ENCODE data around the gene TRPM5. TPM values are rescaled to one million over a fixed set of nuclear protein-coding genes. Genes with fewer than 3 reads are reported as not detected.

The TRPM5 gene
- total RNA-seq, 4 donors from 2014 or later = not detected

GRCh38 chr11:2409126-2409525, 35.2 kb downstream of the TRPM5 start:
- TF ChIP-seq POLR2AphosphoS5 (IDR thresholded peaks at IDR 0.05) (no peak), POLR2A (IDR thresholded peaks at IDR 0.05; ENCODE audit: low read depth) (no peak), EP300 (IDR thresholded peaks at IDR 0.05) (no peak)
- TF ChIP-seq, protein P1, sequence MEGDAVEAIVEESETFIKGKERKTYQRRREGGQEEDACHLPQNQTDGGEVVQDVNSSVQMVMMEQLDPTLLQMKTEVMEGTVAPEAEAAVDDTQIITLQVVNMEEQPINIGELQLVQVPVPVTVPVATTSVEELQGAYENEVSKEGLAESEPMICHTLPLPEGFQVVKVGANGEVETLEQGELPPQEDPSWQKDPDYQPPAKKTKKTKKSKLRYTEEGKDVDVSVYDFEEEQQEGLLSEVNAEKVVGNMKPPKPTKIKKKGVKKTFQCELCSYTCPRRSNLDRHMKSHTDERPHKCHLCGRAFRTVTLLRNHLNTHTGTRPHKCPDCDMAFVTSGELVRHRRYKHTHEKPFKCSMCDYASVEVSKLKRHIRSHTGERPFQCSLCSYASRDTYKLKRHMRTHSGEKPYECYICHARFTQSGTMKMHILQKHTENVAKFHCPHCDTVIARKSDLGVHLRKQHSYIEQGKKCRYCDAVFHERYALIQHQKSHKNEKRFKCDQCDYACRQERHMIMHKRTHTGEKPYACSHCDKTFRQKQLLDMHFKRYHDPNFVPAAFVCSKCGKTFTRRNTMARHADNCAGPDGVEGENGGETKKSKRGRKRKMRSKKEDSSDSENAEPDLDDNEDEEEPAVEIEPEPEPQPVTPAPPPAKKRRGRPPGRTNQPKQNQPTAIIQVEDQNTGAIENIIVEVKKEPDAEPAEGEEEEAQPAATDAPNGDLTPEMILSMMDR (IDR thresholded peaks at IDR 0.05) = no peak
- intact Hi-C loops (cut with DNase I) = no loop called here
- no peak overlapping the region for H3K27ac ChIP-seq (replicated peaks in 1 of 4)
- peaks cover 0 to 6% (median 0%) of the 10 kb centered on the region in 4 donors for H3K27me3 ChIP-seq
- DNase-seq (ENCODE audit: extremely low spot score) = no peak
- no peaks in the 10 kb centered on the region for H3K4me1 ChIP-seq
- H3K36me3 ChIP-seq = peaks cover 0 to 5% (median 2%) of the 10 kb centered on the region in 4 donors
- no peaks in the 10 kb centered on the region for H3K9me3 ChIP-seq
- 86% methylated on average over 4 of the region's 16 CpGs for WGBS
- no peak overlapping the region for H3K4me3 ChIP-seq

DNA sequence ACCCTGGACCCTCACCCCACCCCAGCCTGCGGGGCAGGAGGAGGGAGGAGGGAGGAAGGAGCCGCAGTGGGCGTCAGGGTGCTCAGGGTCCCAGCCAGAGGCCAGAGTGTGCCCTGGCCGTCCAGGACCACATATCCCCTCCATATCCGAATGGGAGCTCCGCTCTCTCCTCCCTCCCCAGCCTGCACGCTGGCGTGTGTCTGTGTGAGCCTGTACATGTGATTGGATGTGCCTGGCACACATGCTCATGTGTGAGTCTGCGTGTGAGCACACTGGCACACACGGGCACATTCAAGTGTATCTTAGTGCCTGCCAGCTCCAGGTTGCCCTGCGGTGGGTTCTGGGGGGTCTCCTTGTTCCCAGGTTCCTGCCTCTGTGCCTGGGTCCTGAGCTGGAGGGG, 35.6 kb downstream of the TRPM5 start:
- Histone ChIP-seq H3K9me3 (no peaks in the 10 kb centered on the region), H3K27me3 (peaks cover 0 to 6% (median 0%) of the 10 kb centered on the region in 4 donors), H3K36me3 (peaks cover 2 to 9% (median 6%) of the 10 kb centered on the region in 4 donors), H3K27ac (replicated peaks in 1 of 4) (no peak overlapping the region), H3K4me1 (no peaks in the 10 kb centered on the region), H3K4me3 (no peak overlapping the region)
- TF ChIP-seq EP300 (IDR thresholded peaks at IDR 0.05) (no peak), POLR2AphosphoS5 (IDR thresholded peaks at IDR 0.05) (no peak), POLR2A (IDR thresholded peaks at IDR 0.05; ENCODE audit: low read depth) (no peak)
- TF ChIP-seq, protein P1 (IDR thresholded peaks at IDR 0.05) = no peak
- no peak for DNase-seq (ENCODE audit: extremely low spot score)
- WGBS = 89% methylated on average over 8 of the region's 11 CpGs
- intact Hi-C loops (cut with DNase I) = no loop called here

DNA sequence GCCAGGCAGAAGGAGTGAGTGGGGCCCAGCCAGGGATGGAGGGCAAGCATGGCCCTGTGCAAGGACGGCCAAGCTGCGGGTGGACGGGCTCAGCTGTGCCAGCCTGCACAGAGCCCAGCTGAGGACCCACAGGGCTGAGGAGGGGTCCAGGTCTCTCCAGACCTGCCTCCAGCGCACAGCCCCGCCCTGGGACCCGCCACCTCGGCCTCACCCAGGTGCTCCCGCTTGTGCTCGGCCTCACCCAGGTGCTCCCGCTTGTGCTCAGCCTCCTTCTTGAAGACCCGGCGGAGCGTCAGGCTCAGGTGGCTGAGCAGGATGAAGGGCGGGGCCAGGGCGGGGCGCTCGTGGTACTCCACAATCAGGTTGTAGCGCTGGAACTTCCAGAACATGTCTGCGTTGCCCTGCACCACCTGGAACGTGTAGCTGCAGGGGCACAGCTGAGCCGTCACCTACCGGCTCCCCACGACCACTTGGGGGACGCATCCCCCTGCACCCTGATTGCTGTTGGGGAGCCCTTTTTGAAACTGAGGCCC, 37.4 kb downstream of the TRPM5 start:
- Histone ChIP-seq H3K4me3 (no peak overlapping the region), H3K4me1 (peaks cover 5 to 9% (median 7%) of the 10 kb centered on the region in 4 donors), H3K9me3 (no peaks in the 10 kb centered on the region), H3K27ac (replicated peaks in 1 of 4) (no peak overlapping the region), H3K27me3 (peaks cover 0 to 6% (median 0%) of the 10 kb centered on the region in 4 donors), H3K36me3 (peaks cover 16 to 26% (median 23%) of the 10 kb centered on the region in 4 donors)
- intact Hi-C loops (cut with DNase I) = no loop called here
- TF ChIP-seq, protein P1 (IDR thresholded peaks at IDR 0.05) = no peak
- TF ChIP-seq POLR2A (IDR thresholded peaks at IDR 0.05; ENCODE audit: low read depth) (no peak), EP300 (IDR thresholded peaks at IDR 0.05) (no peak)
- DNase-seq (ENCODE audit: extremely low spot score) = no peak
- 100% methylated on average over 2 of the region's 24 CpGs for WGBS

- Histone ChIP-seq H3K27ac (replicated peaks in 1 of 4) (no peak overlapping the region), H3K36me3 (peaks cover 16 to 26% (median 24%) of the 10 kb centered on the region in 4 donors), H3K27me3 (peaks cover 0 to 6% (median 0%) of the 10 kb centered on the region in 4 donors), H3K4me3 (no peak overlapping the region), H3K4me1 (peaks cover 10 to 14% (median 12%) of the 10 kb centered on the region in 4 donors), H3K9me3 (no peaks in the 10 kb centered on the region)
- DNase-seq (ENCODE audit: extremely low spot score) = no peak
- intact Hi-C loops (cut with DNase I) = no loop called here
- WGBS = 89% methylated on average over 14 of the region's 14 CpGs
- TF ChIP-seq, protein P1 (IDR thresholded peaks at IDR 0.05) = no peak
- TF ChIP-seq POLR2AphosphoS5 (IDR thresholded peaks at IDR 0.05) (no peak), EP300 (IDR thresholded peaks at IDR 0.05) (no peak), POLR2A (IDR thresholded peaks at IDR 0.05; ENCODE audit: low read depth) (no peak)
These were observed 37.9 kb downstream of the TRPM5 start for GRCh38 chr11:2406451-2406850.

Measured in esophagus muscularis mucosa (tissue), 4 donors.